GM10266 (cell line): ENCODE results near the gene KHDC1L.
A peak's percentile ranks its signal among the peaks of the same experiment; 100 is the strongest.
"Not testable (repeated sequence)": the region's sequence is repeated elsewhere in the genome, so short reads cannot be mapped to it uniquely, and the experiment has no call there.

ENCODE experiments used
- DNase-seq: peaks from one replicate; pipeline ENCODE4 v3.0.0; 2012; ENCODE audit errors: extremely low spot score
- CTCF ChIP-seq: IDR thresholded peaks from 2 replicates; pipeline ENCODE4 v1.5.1; 2012; ENCODE audit warnings: mild to moderate bottlenecking, low read depth; ENCODE audit not compliant: control insufficient read depth, insufficient read depth; ENCODE audit errors: missing control alignments

KHDC1L gene

GRCh38 chr6:73225396-73225795 lies at the start of gene KHDC1L:
Gene KHDC1L (minus strand): TSS chr6:73225496. CDS start chr6:73225408, 88 bp downstream.
- no peak for DNase-seq
- TF ChIP-seq CTCF, result no peak

- DNase-seq, result not testable (repeated sequence)
These were observed 44.0 kb upstream of the KHDC1L start for GRCh38 chr6:73269296-73269695.

- DNase-seq, result not testable (repeated sequence)
These were observed 43.6 kb upstream of the KHDC1L start for GRCh38 chr6:73268896-73269295.

GRCh38 chr6:73264446-73264845 lies 39.1 kb upstream of the KHDC1L start:
- TF ChIP-seq CTCF, result no peak
- DNase-seq, result no peak

GRCh38 chr6:73263570-73263909 lies 38.2 kb upstream of the KHDC1L start:
- peak; percentile 33 for DNase-seq
- TF ChIP-seq CTCF, result no peak

- DNase-seq, result peak; percentile 86
- TF ChIP-seq CTCF, result no peak
These were observed 37.6 kb upstream of the KHDC1L start, which contains the start of gene KHDC1 for GRCh38 chr6:73262671-73263569. Gene KHDC1 (minus strand): TSS chr6:73263196. CDS start chr6:73242517, 20,679 bp downstream.

- no peak for TF ChIP-seq CTCF
These were observed 33.4 kb upstream of the KHDC1L start for GRCh38 chr6:73258721-73259120.

GRCh38 chr6:73254323-73254722 lies 29.0 kb upstream of the KHDC1L start:
- DNase-seq, result not testable (repeated sequence)

More at GRCh38 chr6:73258721-73259120, 33.4 kb upstream of the KHDC1L start:
- no peak for DNase-seq

- TF ChIP-seq CTCF, result no peak
- DNase-seq, result no peak
These were observed 27.4 kb upstream of the KHDC1L start for GRCh38 chr6:73252703-73253102.
